ENCODE measurements around the gene TFDP1.

GRCh38 chr13:113536461-113537110 is 48.0 kb upstream of the TFDP1 start:
- TF ChIP-seq POLR2A (IDR thresholded peaks at IDR 0.05): no peak
- TF ChIP-seq, protein P1, sequence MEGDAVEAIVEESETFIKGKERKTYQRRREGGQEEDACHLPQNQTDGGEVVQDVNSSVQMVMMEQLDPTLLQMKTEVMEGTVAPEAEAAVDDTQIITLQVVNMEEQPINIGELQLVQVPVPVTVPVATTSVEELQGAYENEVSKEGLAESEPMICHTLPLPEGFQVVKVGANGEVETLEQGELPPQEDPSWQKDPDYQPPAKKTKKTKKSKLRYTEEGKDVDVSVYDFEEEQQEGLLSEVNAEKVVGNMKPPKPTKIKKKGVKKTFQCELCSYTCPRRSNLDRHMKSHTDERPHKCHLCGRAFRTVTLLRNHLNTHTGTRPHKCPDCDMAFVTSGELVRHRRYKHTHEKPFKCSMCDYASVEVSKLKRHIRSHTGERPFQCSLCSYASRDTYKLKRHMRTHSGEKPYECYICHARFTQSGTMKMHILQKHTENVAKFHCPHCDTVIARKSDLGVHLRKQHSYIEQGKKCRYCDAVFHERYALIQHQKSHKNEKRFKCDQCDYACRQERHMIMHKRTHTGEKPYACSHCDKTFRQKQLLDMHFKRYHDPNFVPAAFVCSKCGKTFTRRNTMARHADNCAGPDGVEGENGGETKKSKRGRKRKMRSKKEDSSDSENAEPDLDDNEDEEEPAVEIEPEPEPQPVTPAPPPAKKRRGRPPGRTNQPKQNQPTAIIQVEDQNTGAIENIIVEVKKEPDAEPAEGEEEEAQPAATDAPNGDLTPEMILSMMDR (IDR thresholded peaks at IDR 0.05): no peak

Data from uterus (tissue), 2 donors.